Measurements from ENCODE around the gene DHRS3. TPM values are rescaled to one million over a fixed set of nuclear protein-coding genes. Genes with fewer than 3 reads are reported as not detected.
A peak's percentile ranks its signal among the peaks of the same experiment; 100 is the strongest.

DHRS3 gene
- total and polyA plus RNA-seq, 2 donors (not counting 1 experiment from before 2014, with no cell fraction given): 8.4 to 36.8 TPM

GRCh38 chr1:12519693-12520364, 98.2 kb downstream of the DHRS3 start:
- Histone ChIP-seq H3K4me2 (ENCODE audit: extremely low read depth, insufficient read depth, low read length) (no peak overlapping the region), H3K9me3 (ENCODE audit: control insufficient read depth, insufficient read depth, low read depth, low read length) (no peaks in the 10 kb centered on the region), H4K20me1 (ENCODE audit: control insufficient read depth, extremely low read depth, insufficient read depth, low read length) (no peaks in the 10 kb centered on the region), H3K27me3 (ENCODE audit: control insufficient read depth, insufficient read depth, low read length) (no peaks in the 10 kb centered on the region), H3K36me3 (ENCODE audit: control insufficient read depth, insufficient read depth, low read length) (no peaks in the 10 kb centered on the region), H2AFZ (ENCODE audit: low read length) (no peak overlapping the region), H3K4me1 (ENCODE audit: control insufficient read depth, extremely low read depth, insufficient read depth, low read length) (peaks cover 3% of the 10 kb centered on the region), H3K79me2 (ENCODE audit: control insufficient read depth, insufficient read depth, low read length) (no peaks in the 10 kb centered on the region), H3K9ac (ENCODE audit: insufficient read depth, low read length) (no peak overlapping the region), H3K4me3 (replicated peaks in 1 of 4; ENCODE audit: control extremely low read depth in 1 of 4, insufficient read depth in 1 of 4, low read depth in 3 of 4, low read length in 4 of 4) (no peak overlapping the region), H3K27ac (ENCODE audit: insufficient read depth, low read length) (no peak overlapping the region)
- DNase-seq (ENCODE audit: low read depth in 2 of 2): no peak
- TF ChIP-seq CTCF (conservative IDR thresholded peaks at IDR 0.05 in 1 of 2, IDR thresholded peaks at IDR 0.05 in 1 of 2; ENCODE audit: low read depth in 1 of 2, low read length in 2 of 2) (no peak), EZH2 (IDR thresholded peaks at IDR 0.05; ENCODE audit: low read length, missing control alignments) (no peak)

GRCh38 chr1:12518931-12519692, 98.9 kb downstream of the DHRS3 start:
- no peaks in the 10 kb centered on the region for H3K27me3 ChIP-seq (ENCODE audit: control insufficient read depth, insufficient read depth, low read length)
- H3K27ac ChIP-seq (ENCODE audit: insufficient read depth, low read length): no peak overlapping the region
- H3K9me3 ChIP-seq (ENCODE audit: control insufficient read depth, insufficient read depth, low read depth, low read length): no peaks in the 10 kb centered on the region
- H3K4me3 ChIP-seq (replicated peaks in 1 of 4; ENCODE audit: control extremely low read depth in 1 of 4, insufficient read depth in 1 of 4, low read depth in 3 of 4, low read length in 4 of 4): no peak overlapping the region
- H3K79me2 ChIP-seq (ENCODE audit: control insufficient read depth, insufficient read depth, low read length): no peaks in the 10 kb centered on the region
- no peaks in the 10 kb centered on the region for H3K36me3 ChIP-seq (ENCODE audit: control insufficient read depth, insufficient read depth, low read length)
- TF ChIP-seq EZH2 (IDR thresholded peaks at IDR 0.05; ENCODE audit: low read length, missing control alignments): no peak
- no peak for TF ChIP-seq CTCF (conservative IDR thresholded peaks at IDR 0.05 in 1 of 2, IDR thresholded peaks at IDR 0.05 in 1 of 2; ENCODE audit: low read depth in 1 of 2, low read length in 2 of 2)
- H4K20me1 ChIP-seq (ENCODE audit: control insufficient read depth, extremely low read depth, insufficient read depth, low read length): no peaks in the 10 kb centered on the region
- no peak overlapping the region for H3K9ac ChIP-seq (ENCODE audit: insufficient read depth, low read length)
- H2AFZ ChIP-seq (ENCODE audit: low read length): no peak overlapping the region
- H3K4me2 ChIP-seq (ENCODE audit: extremely low read depth, insufficient read depth, low read length): peak overlapping the region; percentile 25
- DNase-seq (ENCODE audit: low read depth in 2 of 2): peak; percentile 53 to 86
- H3K4me1 ChIP-seq (ENCODE audit: control insufficient read depth, extremely low read depth, insufficient read depth, low read length): peaks cover 3% of the 10 kb centered on the region

Other genes starting within 250 kb of the DHRS3 start
- not detected in 2 replicates for gene AADACL4, start 25.9 kb upstream of the DHRS3 start, total RNA-seq
- gene AADACL4, start 25.9 kb upstream of the DHRS3 start, polyA plus RNA-seq: not detected in 2 replicates
- gene AADACL3, start 97.9 kb upstream of the DHRS3 start, total RNA-seq: not detected in 2 replicates
- not detected in 2 replicates for gene AADACL3, start 97.9 kb upstream of the DHRS3 start, polyA plus RNA-seq
- under 0.01 TPM in 1 of 2 replicates, not detected in the other for gene CFAP107, start 128.0 kb upstream of the DHRS3 start, total RNA-seq
- gene CFAP107, start 128.0 kb upstream of the DHRS3 start, polyA plus RNA-seq: not detected in 2 replicates
- not detected in 2 replicates for gene PRAMEF12, start 155.5 kb upstream of the DHRS3 start, total RNA-seq
- gene PRAMEF12, start 155.5 kb upstream of the DHRS3 start, polyA plus RNA-seq: not detected in 2 replicates
- gene PRAMEF1, start 173.2 kb upstream of the DHRS3 start, total RNA-seq: not detected in 2 replicates
- not detected in 2 replicates for gene PRAMEF1, start 173.2 kb upstream of the DHRS3 start, polyA plus RNA-seq
- not detected in 2 replicates for gene PRAMEF11, start 213.2 kb upstream of the DHRS3 start, total RNA-seq
- gene PRAMEF11, start 213.2 kb upstream of the DHRS3 start, polyA plus RNA-seq: not detected in 2 replicates
- not detected in 2 replicates for gene HNRNPCL1, start 230.5 kb upstream of the DHRS3 start, total RNA-seq
- gene HNRNPCL1, start 230.5 kb upstream of the DHRS3 start, polyA plus RNA-seq: not detected in 2 replicates
- not detected in 2 replicates for gene PRAMEF2, start 238.9 kb upstream of the DHRS3 start, total RNA-seq
- not detected in 2 replicates for gene PRAMEF2, start 238.9 kb upstream of the DHRS3 start, polyA plus RNA-seq